Ishikawa (cell line): Measurements from ENCODE around the gene SETX.

Experiments used
- EP300 ChIP-seq: IDR thresholded peaks from 2 replicates; pipeline ENCODE4 v1.6.1; 2012; ENCODE audit warnings: borderline replicate concordance
- FOXM1 ChIP-seq: IDR thresholded peaks from 2 replicates; pipeline ENCODE4 v1.6.1; 2012; ENCODE audit warnings: low read depth, borderline replicate concordance
- NFIC ChIP-seq: IDR thresholded peaks from 2 replicates; pipeline ENCODE4 v1.6.1; 2012
- REST ChIP-seq: IDR thresholded peaks from 2 replicates; pipeline ENCODE4 v1.6.1; 2012; ENCODE audit warnings: low read depth, mild to moderate bottlenecking
- TAF1 ChIP-seq: IDR thresholded peaks from 2 replicates; pipeline ENCODE4 v1.6.1; 2012; ENCODE audit warnings: low read depth, mild to moderate bottlenecking
- USF1 ChIP-seq: IDR thresholded peaks from 2 replicates; pipeline ENCODE4 v1.6.1; 2012
- YY1 ChIP-seq: IDR thresholded peaks from 2 replicates; pipeline ENCODE4 v1.6.1; 2012; ENCODE audit warnings: low read depth
- TF ChIP-seq, protein P1 (sequence below): IDR thresholded peaks from 2 replicates; pipeline ENCODE4 v1.6.1; 2012

GRCh38 chr9:132366481-132366880, 11.7 kb upstream of the SETX start:
- no peak for TF ChIP-seq USF1
- no peak for TF ChIP-seq REST
- no peak for TF ChIP-seq EP300
- no peak for TF ChIP-seq FOXM1
- TF ChIP-seq NFIC, result no peak
- no peak for TF ChIP-seq TAF1
- TF ChIP-seq, protein P1, sequence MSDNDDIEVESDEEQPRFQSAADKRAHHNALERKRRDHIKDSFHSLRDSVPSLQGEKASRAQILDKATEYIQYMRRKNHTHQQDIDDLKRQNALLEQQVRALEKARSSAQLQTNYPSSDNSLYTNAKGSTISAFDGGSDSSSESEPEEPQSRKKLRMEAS, result no peak
- no peak for TF ChIP-seq YY1
